Measurements from ENCODE around the gene DNER. TPM values are rescaled to one million over a fixed set of nuclear protein-coding genes. Genes with fewer than 3 reads are reported as not detected.
"Not testable (repeated sequence)": the region's sequence is repeated elsewhere in the genome, so short reads cannot be mapped to it uniquely, and the experiment has no call there.

Gene DNER
- total and polyA plus RNA-seq, 12 donors: 49.2 to 309 (median 155) TPM

GRCh38 chr2:229725716-229726574, 11.6 kb upstream of the DNER start:
- Histone ChIP-seq H3K36me3 (replicated peaks in 1 of 2) (no peaks in the 10 kb centered on the region), H3K27me3 (no peaks in the 10 kb centered on the region), H3K9me3 (replicated peaks in 1 of 3) (no peaks in the 10 kb centered on the region), H3K4me3 (no peak overlapping the region), H3K4me1 (replicated peaks in 1 of 2) (peaks cover 0 to 16% of the 10 kb centered on the region in 2 donors), H3K27ac (peak overlapping the region; percentile 16 to 87 (median 58))
- intact Hi-C loops (cut with DNase I): no loop called here
- TF ChIP-seq CTCF (IDR thresholded peaks at IDR 0.05) (no peak), POLR2A (IDR thresholded peaks at IDR 0.05) (peak in 1 of 2 donors; percentile 64)
- WGBS, 4 donors: 28 to 49% (median 35%) methylated on average over 5 to 7 of the region's 7 CpGs
- peak; percentile 76 to 94 (median 89) for DNase-seq

GRCh38 chr2:229723192-229723591, 8.8 kb upstream of the DNER start:
- H3K27ac ChIP-seq; H3K4me3 ChIP-seq; H3K36me3 ChIP-seq (replicated peaks in 1 of 2); DNase-seq; H3K27me3 ChIP-seq; intact Hi-C loops (cut with DNase I); H3K9me3 ChIP-seq (replicated peaks in 1 of 3): not testable (repeated sequence)
- peaks cover 0 to 16% of the 10 kb centered on the region in 2 donors for H3K4me1 ChIP-seq (replicated peaks in 1 of 2)
- 80 to 87% (median 81%) methylated on average over 3 of the region's 3 CpGs for WGBS, 4 donors

- Histone ChIP-seq H3K4me1 (replicated peaks in 1 of 2) (peaks cover 0 to 7% of the 10 kb centered on the region in 2 donors), H3K27ac (no peak overlapping the region), H3K36me3 (replicated peaks in 1 of 2) (no peaks in the 10 kb centered on the region), H3K4me3 (no peak overlapping the region), H3K9me3 (replicated peaks in 1 of 3) (no peaks in the 10 kb centered on the region), H3K27me3 (no peaks in the 10 kb centered on the region)
- intact Hi-C loops (cut with DNase I): loop anchor here (5.0 to 10.0 kb wide), 3 partner anchors 123 to 295 kb away; no protein-coding TSS in a partner anchor
- DNase-seq: no peak
- no peak for TF ChIP-seq CTCF (IDR thresholded peaks at IDR 0.05)
- TF ChIP-seq POLR2A (IDR thresholded peaks at IDR 0.05): no peak
- WGBS, 4 donors: 42 to 53% (median 48%) methylated on average over 3 of the region's 3 CpGs
Measured at GRCh38 chr2:229719926-229720647, 5.7 kb upstream of the DNER start.

GRCh38 chr2:229718057-229718456, 3.7 kb upstream of the DNER start:
- Histone ChIP-seq H3K4me3 (no peak overlapping the region), H3K27ac (no peak overlapping the region), H3K36me3 (replicated peaks in 1 of 2) (no peaks in the 10 kb centered on the region), H3K27me3 (peaks cover 3% of the 10 kb centered on the region), H3K9me3 (replicated peaks in 1 of 3) (no peaks in the 10 kb centered on the region), H3K4me1 (replicated peaks in 1 of 2) (peaks cover 0 to 22% of the 10 kb centered on the region in 2 donors)
- 46 to 65% (median 51%) methylated on average over 2 of the region's 2 CpGs for WGBS, 4 donors
- TF ChIP-seq CTCF (IDR thresholded peaks at IDR 0.05): no peak
- no peak for TF ChIP-seq POLR2A (IDR thresholded peaks at IDR 0.05)
- no peak for DNase-seq
- intact Hi-C loops (cut with DNase I): loop anchor here (5.0 to 10.0 kb wide), 3 partner anchors 121 to 293 kb away; no protein-coding TSS in a partner anchor
